Activated T-helper 1 cell treated with anti-CD3 and anti-CD28 coated beads, Interleukin-12 subunit alpha, Interleukin-12 subunit beta, Interleukin-2, Interleukin-4 antibody, amounts not matched to agents 30 ng/mL and 10 ng/mL and 1 ng/mL, durations not matched to agents 14 hours and 24 hours and 36 hours (primary cell): ENCODE data around the gene PCBP2. TPM values are rescaled to one million over a fixed set of nuclear protein-coding genes. Genes with fewer than 3 reads are reported as not detected.
"Not testable (repeated sequence)": the region's sequence is repeated elsewhere in the genome, so short reads cannot be mapped to it uniquely, and the experiment has no call there.

Source experiments
- DNase-seq: peaks from one replicate; pipeline ENCODE4 v3.0.0; 2021; ENCODE audit warnings: low spot score
- H3K27ac Mint-ChIP-seq: one replicate; pipeline ENCODE4 v1.8.0; 2021; ENCODE audit warnings: mild to moderate bottlenecking, mixed read lengths
- H3K27me3 Mint-ChIP-seq: one replicate; pipeline ENCODE4 v1.8.0; 2022; ENCODE audit warnings: mild to moderate bottlenecking, moderate library complexity, mixed read lengths; ENCODE audit not compliant: insufficient read depth
- H3K36me3 Mint-ChIP-seq: one replicate; pipeline ENCODE4 v1.8.0; 2021; ENCODE audit warnings: low read depth, mixed read lengths
- H3K4me1 Mint-ChIP-seq: one replicate; pipeline ENCODE4 v1.8.0; 2021; ENCODE audit warnings: low read depth, mixed read lengths
- H3K4me3 Mint-ChIP-seq: one replicate; pipeline ENCODE4 v1.8.0; 2021; ENCODE audit warnings: mild to moderate bottlenecking, moderate library complexity, mixed read lengths
- H3K9me3 Mint-ChIP-seq: one replicate; pipeline ENCODE4 v1.8.0; 2021; ENCODE audit warnings: mixed read lengths
- intact Hi-C: fragments of 100-400 bp; cut with micrococcal nuclease; formaldehyde crosslinking; loops from one replicate; pipeline ENCODE4 v1.15.1; 2024
- total RNA-seq: library from RNA; stranded (reverse); gene quantifications from 2 replicates; pipeline ENCODE4 v1.2.3, GENCODE V29; 2022

Gene PCBP2
- total RNA-seq, 1 donor from 2014 or later: 865 TPM

GRCh38 chr12:53465679-53466078, 13.8 kb downstream of the PCBP2 start:
- no peak for DNase-seq
- no peak overlapping the region for H3K4me3 Mint-ChIP-seq
- H3K36me3 Mint-ChIP-seq: peaks cover 74% of the 10 kb centered on the region
- no peak overlapping the region for H3K27ac Mint-ChIP-seq
- no peaks in the 10 kb centered on the region for H3K27me3 Mint-ChIP-seq
- intact Hi-C loops: no loop called here
- H3K9me3 Mint-ChIP-seq: no peaks in the 10 kb centered on the region
- H3K4me1 Mint-ChIP-seq: peaks cover 33% of the 10 kb centered on the region

GRCh38 chr12:53466640-53467039, 14.7 kb downstream of the PCBP2 start:
- H3K4me1 Mint-ChIP-seq: peaks cover 33% of the 10 kb centered on the region
- intact Hi-C loops: no loop called here
- no peak for DNase-seq
- H3K4me3 Mint-ChIP-seq: no peak overlapping the region
- H3K27me3 Mint-ChIP-seq: no peaks in the 10 kb centered on the region
- no peak overlapping the region for H3K27ac Mint-ChIP-seq
- no peaks in the 10 kb centered on the region for H3K9me3 Mint-ChIP-seq
- peaks cover 72% of the 10 kb centered on the region for H3K36me3 Mint-ChIP-seq

- Mint-ChIP-seq H3K36me3 (peaks cover 72% of the 10 kb centered on the region), H3K9me3 (no peaks in the 10 kb centered on the region), H3K4me1 (peaks cover 38% of the 10 kb centered on the region), H3K4me3 (no peak overlapping the region), H3K27me3 (no peaks in the 10 kb centered on the region), H3K27ac (no peak overlapping the region)
- no peak for DNase-seq
- intact Hi-C loops: no loop called here
Measured at GRCh38 chr12:53467082-53467481, 15.2 kb downstream of the PCBP2 start.

GRCh38 chr12:53467880-53468279, 16.0 kb downstream of the PCBP2 start:
- Mint-ChIP-seq H3K27ac (no peak overlapping the region), H3K4me3 (no peak overlapping the region), H3K4me1 (peaks cover 38% of the 10 kb centered on the region), H3K27me3 (no peaks in the 10 kb centered on the region), H3K36me3 (peaks cover 72% of the 10 kb centered on the region), H3K9me3 (no peaks in the 10 kb centered on the region)
- no peak for DNase-seq
- intact Hi-C loops: no loop called here

- Mint-ChIP-seq H3K9me3 (no peaks in the 10 kb centered on the region), H3K27ac (no peak overlapping the region), H3K4me1 (peaks cover 38% of the 10 kb centered on the region), H3K4me3 (no peak overlapping the region), H3K27me3 (no peaks in the 10 kb centered on the region), H3K36me3 (peaks cover 69% of the 10 kb centered on the region)
- no peak for DNase-seq
- intact Hi-C loops: no loop called here
Measured at GRCh38 chr12:53468282-53468681, 16.4 kb downstream of the PCBP2 start.

GRCh38 chr12:53472056-53472582, 20.2 kb downstream of the PCBP2 start:
- Mint-ChIP-seq H3K27ac (no peak overlapping the region), H3K4me1 (peaks cover 32% of the 10 kb centered on the region), H3K36me3 (peaks cover 68% of the 10 kb centered on the region), H3K4me3 (no peak overlapping the region), H3K9me3 (no peaks in the 10 kb centered on the region), H3K27me3 (no peaks in the 10 kb centered on the region)
- intact Hi-C loops: loop anchor here (2.0 kb wide), 1 partner anchor 19 kb away; the partner anchor contains the start of gene PCBP2
- no peak for DNase-seq

- Mint-ChIP-seq H3K27me3 (no peaks in the 10 kb centered on the region), H3K4me1 (peaks cover 32% of the 10 kb centered on the region), H3K9me3 (no peaks in the 10 kb centered on the region), H3K36me3 (peaks cover 67% of the 10 kb centered on the region), H3K4me3 (peak overlapping the region; percentile 39), H3K27ac (peak overlapping the region; percentile 74)
- intact Hi-C loops: no loop called here
- DNase-seq: no peak
Measured at GRCh38 chr12:53474077-53474476, 22.2 kb downstream of the PCBP2 start.

DNA sequence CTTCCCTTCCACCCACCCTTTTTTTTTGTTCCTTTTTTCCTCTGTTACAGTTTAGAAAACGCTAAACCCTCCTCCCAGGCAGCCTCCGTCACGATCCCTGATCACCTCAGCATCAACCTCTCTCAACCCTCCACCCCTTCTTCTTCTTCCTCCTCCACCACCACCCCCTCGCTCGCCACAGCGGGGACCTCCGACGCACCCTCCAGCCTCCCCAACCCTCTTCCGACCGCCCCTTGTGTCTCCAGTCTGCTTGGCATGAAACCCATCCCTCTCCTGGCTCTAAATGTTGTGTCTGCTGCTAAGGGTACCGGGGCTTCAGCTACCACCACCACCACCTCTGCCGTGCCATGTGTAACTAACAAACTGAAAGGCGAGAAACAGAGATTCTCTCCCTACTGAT, 22.9 kb downstream of the PCBP2 start:
- intact Hi-C loops: no loop called here
- Mint-ChIP-seq H3K4me1 (peaks cover 32% of the 10 kb centered on the region), H3K9me3 (no peaks in the 10 kb centered on the region), H3K27ac (peak overlapping the region; percentile 84), H3K4me3 (peak overlapping the region; percentile 29), H3K27me3 (no peaks in the 10 kb centered on the region), H3K36me3 (peaks cover 75% of the 10 kb centered on the region)
- DNase-seq: no peak

DNA sequence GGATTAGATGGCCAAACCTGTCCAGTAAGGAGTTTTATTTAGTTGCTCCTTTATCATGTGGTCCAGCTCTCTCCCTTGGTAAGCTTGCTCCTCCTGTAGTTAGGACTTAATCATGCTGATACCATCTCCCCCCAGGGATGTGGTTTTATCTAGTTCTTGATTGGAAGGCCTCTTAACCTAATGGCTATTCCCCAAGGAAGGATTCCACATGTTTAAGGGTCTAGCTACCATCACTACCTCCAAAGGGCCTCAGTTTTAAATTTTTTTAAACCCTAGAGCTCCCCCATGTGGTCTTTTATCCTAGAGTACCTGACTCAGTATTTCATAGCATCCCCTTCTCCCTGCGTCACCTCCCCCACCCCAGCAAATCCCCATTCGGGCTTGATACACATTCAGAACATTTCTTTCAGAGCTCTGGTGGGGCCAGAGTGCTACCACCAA, 24.9 kb downstream of the PCBP2 start:
- H3K27me3 Mint-ChIP-seq: no peaks in the 10 kb centered on the region
- peak overlapping the region; percentile 42 for H3K27ac Mint-ChIP-seq
- peaks cover 23% of the 10 kb centered on the region for H3K4me1 Mint-ChIP-seq
- intact Hi-C loops: loop anchor here (2.0 kb wide), 2 partner anchors 16 to 32 kb away; no protein-coding TSS in a partner anchor
- no peak overlapping the region for H3K4me3 Mint-ChIP-seq
- no peak for DNase-seq
- H3K9me3 Mint-ChIP-seq: no peaks in the 10 kb centered on the region
- peaks cover 70% of the 10 kb centered on the region for H3K36me3 Mint-ChIP-seq

GRCh38 chr12:53478865-53479264, 27.0 kb downstream of the PCBP2 start:
- H3K4me1 Mint-ChIP-seq: peaks cover 14% of the 10 kb centered on the region
- no peaks in the 10 kb centered on the region for H3K27me3 Mint-ChIP-seq
- no peak overlapping the region for H3K27ac Mint-ChIP-seq
- no peak overlapping the region for H3K4me3 Mint-ChIP-seq
- no peak for DNase-seq
- intact Hi-C loops: no loop called here
- peaks cover 72% of the 10 kb centered on the region for H3K36me3 Mint-ChIP-seq
- H3K9me3 Mint-ChIP-seq: no peaks in the 10 kb centered on the region

GRCh38 chr12:53479331-53479730, 27.4 kb downstream of the PCBP2 start:
- H3K27me3 Mint-ChIP-seq: no peaks in the 10 kb centered on the region
- intact Hi-C loops: no loop called here
- peaks cover 9% of the 10 kb centered on the region for H3K4me1 Mint-ChIP-seq
- no peak overlapping the region for H3K27ac Mint-ChIP-seq
- peaks cover 71% of the 10 kb centered on the region for H3K36me3 Mint-ChIP-seq
- DNase-seq: no peak
- no peaks in the 10 kb centered on the region for H3K9me3 Mint-ChIP-seq
- no peak overlapping the region for H3K4me3 Mint-ChIP-seq

DNA sequence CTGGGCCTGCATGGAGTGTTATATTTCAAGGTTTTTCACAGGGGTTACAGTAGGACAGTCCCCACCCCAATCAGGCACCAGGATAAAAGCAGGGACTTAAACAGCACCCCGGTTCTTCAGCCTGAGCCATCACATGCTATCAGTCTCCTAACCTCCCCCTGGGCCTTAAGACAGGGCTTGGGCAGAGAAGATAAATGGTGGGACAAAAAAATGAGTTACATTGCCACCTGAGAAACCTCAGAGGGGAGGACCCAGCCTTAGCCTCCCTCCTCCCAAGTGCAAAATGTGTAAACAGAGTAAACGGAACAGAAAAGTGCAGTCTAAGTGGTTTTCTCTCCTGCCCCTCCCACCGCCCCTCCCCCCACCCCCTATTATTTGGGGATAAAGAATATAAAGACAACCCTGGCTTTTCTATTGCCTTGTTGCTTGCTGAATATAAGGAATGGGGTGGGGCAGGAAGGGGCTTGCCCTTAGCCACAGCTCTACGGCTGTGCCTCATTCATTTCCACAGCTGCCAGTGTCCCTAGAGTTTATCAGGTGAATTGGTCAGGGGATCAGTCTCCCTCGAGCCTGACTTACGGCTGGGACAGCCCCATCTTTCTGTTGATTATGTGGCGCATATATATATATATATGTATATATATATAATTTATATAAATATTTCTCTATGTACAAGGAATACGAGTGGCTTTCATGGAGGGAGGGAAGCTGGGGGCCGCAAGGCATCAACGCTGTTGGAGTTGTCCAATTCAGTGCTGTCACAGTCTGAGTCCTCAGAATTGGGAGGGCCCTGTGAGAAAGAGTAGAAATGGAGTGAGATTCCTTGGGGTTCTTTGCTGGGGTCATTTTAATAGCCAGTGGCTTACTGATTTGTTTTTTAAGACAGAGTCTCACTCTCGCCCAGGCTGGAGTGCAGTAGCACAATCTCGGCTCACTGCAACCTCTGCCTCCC, 28.9 kb downstream of the PCBP2 start:
- Mint-ChIP-seq H3K27ac (no peak overlapping the region), H3K9me3 (no peaks in the 10 kb centered on the region), H3K4me1 (no peaks in the 10 kb centered on the region), H3K36me3 (peaks cover 66% of the 10 kb centered on the region), H3K4me3 (no peak overlapping the region), H3K27me3 (no peaks in the 10 kb centered on the region)
- intact Hi-C loops: no loop called here
- DNase-seq: no peak

DNA sequence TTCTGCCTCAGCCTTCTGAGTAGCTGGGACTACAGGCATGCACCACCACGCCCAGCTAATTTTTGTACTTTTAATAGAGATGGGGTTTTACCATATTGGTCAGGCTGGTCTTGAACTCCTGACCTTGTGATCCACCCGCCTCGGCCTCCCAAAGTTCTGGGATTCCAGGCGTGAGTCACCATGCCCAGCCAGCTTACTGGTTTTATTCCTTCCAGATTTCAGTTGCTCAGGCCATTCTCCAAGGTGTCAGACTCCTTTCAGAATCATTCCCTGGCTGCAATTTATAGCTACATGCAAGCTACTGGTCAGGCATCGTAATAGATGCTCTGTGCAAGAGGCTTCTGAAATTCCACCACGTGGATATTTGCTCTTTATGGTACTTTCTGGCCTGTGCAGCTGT, 29.6 kb downstream of the PCBP2 start:
- H3K9me3 Mint-ChIP-seq, H3K27ac Mint-ChIP-seq, intact Hi-C loops, DNase-seq, H3K4me3 Mint-ChIP-seq, H3K27me3 Mint-ChIP-seq, H3K4me1 Mint-ChIP-seq: not testable (repeated sequence)
- H3K36me3 Mint-ChIP-seq: peaks cover 60% of the 10 kb centered on the region
